ENCODE measurements around the gene SH3TC1.

SH3TC1 gene

DNA sequence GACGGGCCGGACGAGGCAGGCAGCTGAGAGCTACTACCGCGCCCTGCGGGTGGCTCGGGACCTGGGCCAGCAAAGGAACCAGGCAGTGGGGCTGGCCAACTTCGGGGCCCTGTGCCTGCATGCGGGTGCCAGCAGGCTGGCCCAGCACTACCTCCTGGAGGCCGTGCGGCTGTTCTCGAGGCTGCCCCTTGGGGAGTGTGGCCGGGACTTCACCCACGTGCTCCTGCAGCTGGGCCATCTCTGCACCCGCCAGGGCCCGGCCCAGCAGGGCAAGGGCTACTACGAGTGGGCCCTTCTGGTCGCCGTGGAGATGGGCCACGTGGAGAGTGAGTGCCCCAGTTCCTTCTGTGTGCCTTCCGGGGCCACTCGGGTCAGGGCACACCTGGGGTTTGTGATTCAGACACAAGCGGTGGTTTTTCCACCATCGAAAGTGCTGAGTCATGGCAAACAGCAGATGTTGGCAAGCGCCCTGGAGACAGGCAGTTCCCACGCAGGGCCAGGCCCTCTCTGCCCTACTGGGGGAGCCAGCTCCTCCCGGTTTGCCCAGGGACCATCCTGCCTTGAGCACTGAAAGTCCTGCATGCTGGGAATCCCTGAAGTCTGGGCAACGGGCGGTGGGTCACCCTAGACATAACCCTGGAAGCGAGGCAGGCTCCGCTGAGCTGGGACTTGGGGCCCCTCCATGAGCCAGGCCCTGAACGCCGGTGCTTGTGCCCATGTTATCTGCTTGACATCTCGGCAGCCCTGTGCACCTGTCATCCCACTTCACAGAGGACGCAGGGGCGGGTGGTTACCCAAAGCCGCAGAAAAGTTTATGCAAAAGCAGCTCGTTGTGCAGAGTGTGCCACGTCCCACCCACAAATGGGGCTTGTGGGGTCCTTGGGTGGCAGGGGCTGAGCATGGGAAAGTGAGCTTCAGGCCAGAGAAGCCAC, 29.5 kb downstream of the SH3TC1 start:
- DNase-seq (ENCODE audit: low read depth, low spot score), result no peak

GRCh38 chr4:8229331-8229975, 30.4 kb downstream of the SH3TC1 start:
- DNase-seq (ENCODE audit: low read depth, low spot score), result no peak

- DNase-seq (ENCODE audit: low read depth, low spot score), result no peak
Measured at GRCh38 chr4:8230033-8230432, 30.9 kb downstream of the SH3TC1 start.

DNA sequence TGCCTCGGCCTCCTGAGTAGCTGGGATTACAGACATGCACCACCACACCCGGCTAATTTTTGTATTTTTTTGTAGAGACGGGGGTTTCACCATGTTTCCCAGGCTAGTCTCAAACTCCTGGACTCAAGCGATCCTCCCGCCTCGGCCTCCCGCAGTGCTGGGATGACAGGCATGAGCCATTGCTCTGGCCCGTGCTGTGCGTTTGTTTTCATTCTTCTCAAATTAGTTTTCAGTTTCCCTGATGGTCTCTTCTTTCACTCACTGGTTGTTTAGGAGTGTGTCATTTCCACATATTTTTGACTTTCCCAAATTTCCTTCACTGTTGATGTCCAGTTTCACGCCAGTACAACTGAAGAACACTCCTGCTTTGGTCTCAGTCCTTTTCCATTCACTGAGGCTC, 31.8 kb downstream of the SH3TC1 start:
- no peak for DNase-seq (ENCODE audit: low read depth, low spot score)

- DNase-seq (ENCODE audit: low read depth, low spot score), result no peak
Measured at GRCh38 chr4:8231551-8232049, 32.5 kb downstream of the SH3TC1 start.

DNA sequence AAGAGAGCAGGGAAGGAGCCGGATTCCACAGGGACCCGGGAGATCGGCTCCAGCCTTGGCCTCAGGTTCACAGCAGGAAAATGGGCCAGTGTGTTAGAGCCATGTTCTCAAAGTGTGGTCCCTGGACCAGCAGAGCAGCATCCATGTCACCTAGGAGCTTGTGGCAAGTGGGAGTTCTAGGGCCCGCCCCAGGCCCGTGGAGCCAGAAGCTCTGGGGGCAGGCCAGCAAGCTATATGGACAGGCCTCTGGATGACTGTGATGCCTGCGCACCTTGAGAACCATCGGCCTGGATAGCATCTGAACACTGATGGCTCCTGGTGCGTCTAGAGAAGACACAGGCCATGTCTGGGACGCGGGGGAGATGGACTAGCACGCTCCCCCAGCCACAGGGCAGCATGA, 33.7 kb downstream of the SH3TC1 start:
- no peak for DNase-seq (ENCODE audit: low read depth, low spot score)

DNA sequence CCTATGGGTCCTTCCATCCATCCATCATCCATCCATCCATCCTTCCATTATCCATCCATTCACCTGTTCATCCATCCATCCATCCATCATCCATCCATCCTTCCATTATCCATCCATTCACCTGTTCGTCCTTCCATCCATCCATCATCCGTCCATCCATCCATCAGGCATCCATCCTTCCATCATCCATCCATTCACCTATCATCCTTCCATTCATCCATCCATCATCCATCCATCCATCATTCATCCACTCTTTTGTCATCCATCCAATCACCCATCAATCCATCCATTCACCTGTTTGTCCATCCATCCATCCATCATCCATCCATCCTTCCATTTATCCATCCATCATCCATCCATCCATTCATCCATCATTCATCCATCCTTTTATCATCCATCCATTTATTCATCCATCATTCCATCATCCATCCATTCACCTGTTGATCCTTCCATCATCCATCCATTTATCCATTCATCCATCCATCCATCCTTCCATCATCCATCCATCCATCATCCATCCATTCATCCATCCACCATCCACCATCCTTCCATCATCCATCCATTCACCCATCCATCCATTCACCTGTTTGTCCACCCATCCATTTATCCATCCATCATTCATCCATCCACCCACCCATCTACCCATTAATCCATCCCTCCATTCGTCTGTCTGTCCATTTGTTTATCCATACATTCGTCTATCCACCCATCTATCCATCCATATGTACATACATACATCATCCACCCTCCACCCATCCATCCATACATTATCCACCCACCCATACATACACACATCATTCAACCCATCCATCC, 34.8 kb downstream of the SH3TC1 start:
- DNase-seq (ENCODE audit: low read depth, low spot score), result no peak

DNA sequence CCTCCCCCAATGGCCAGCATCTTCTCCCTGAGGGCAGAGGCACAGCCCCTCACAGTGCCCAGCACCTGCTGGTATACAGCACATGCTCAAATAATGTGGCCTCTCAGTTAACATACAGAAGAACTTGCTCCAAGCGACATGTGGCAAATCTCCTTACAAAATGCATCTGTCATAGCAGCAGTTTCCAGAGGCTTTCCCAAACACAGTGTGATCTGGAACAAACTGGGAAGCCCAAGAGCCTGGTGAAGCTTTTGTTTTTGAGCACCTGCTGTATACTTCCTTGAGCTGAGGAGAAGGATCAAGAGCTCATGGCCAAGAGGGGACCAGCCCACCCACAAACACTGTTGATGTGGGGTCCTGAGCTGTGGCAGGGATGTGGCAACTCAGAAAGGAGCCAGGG, 35.6 kb downstream of the SH3TC1 start:
- no peak for DNase-seq (ENCODE audit: low read depth, low spot score)

GRCh38 chr4:8235224-8235623, 36.1 kb downstream of the SH3TC1 start:
- DNase-seq (ENCODE audit: low read depth, low spot score), result no peak

- DNase-seq (ENCODE audit: low read depth, low spot score), result no peak
Measured at GRCh38 chr4:8235686-8236085, 36.6 kb downstream of the SH3TC1 start.

DNA sequence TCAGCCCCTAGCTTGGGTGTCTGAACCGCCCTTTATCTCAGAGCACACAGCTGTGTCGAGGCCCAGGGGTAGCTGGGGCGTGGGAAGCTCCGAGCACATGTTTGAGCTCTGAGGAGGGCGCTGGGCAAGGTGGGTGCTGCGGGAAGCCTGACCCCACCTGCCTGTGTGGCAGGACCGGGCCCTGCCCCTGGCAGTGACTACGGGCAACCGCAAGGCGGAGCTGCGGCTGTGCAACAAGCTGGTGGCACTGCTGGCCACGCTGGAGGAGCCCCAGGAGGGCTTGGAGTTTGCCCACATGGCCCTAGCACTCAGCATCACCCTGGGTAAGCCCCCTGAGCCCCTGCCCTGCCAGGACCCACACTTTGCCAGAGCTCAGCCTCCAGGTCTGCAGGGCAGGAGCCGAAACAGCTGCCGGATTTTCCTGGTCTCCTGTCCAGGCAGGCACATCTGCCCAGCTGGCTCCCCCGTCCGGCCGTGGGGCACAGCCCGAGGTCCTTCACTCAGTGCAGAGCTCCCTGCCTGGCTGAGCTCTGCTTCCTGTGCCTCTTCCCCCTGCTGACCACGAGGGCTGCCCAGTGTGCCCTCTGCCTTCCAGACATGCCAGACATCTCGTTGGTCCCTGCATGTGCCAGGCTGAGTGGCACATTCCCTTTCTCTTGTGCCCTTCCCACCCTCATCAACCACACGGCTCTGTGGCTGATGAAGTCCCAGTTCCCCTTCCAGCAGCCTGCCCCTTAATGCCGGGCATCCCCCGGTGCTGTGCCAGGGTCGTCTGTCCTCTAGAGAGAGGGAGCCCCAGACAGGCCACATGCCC, 37.2 kb downstream of the SH3TC1 start:
- no peak for DNase-seq (ENCODE audit: low read depth, low spot score)

GRCh38 chr4:8236920-8237195, 37.8 kb downstream of the SH3TC1 start:
- no peak for DNase-seq (ENCODE audit: low read depth, low spot score)

GRCh38 chr4:8237256-8237989, 38.3 kb downstream of the SH3TC1 start:
- DNase-seq (ENCODE audit: low read depth, low spot score), result no peak

DNA sequence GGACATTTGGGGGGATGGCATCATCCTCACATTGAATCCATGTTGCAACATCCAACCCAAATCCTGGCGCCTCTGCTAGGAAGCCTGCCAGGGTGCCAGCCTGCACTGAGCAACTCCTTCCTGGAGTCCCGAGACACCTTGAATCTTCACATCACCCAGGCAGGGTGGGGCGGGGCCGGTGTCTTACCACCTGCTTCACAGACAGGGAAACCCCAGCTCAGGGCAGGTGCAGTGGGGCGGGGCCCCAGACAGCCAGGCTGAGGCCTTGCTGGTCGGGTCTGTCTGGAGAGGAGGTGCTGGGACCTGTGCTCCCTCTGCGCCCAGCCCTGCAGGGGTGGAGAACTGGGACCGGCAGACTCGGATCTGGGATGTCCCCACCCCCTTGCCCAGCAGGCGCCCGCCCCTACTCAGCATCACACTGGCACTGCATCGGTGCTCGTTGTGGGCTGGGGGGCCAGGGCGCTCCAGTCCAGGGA, 39.0 kb downstream of the SH3TC1 start:
- no peak for DNase-seq (ENCODE audit: low read depth, low spot score)

GRCh38 chr4:8238515-8239053, 39.5 kb downstream of the SH3TC1 start:
- no peak for DNase-seq (ENCODE audit: low read depth, low spot score)

- DNase-seq (ENCODE audit: low read depth, low spot score), result no peak
Measured at GRCh38 chr4:8239226-8239625, 40.1 kb downstream of the SH3TC1 start.

DNA sequence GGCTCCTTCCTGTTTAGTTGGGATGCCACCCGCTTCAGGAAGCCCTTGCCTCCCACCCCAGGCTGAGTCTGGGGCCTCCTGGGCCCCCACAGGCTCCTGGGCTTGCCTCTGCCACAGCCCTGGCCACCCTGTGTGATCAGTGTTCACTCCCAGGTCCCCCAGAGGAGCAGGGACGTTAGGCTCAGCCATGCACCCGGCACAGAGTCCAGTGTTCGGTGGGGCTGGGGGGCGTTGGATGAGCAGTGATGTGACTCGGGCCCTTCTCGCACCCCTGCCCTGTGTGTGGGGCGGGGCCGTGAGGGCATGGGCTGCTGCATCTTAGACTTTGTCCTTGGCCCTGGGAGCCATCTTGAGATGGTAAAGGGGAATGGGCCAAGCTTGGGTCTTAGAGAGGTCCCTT, 40.6 kb downstream of the SH3TC1 start:
- DNase-seq (ENCODE audit: low read depth, low spot score), result no peak

GRCh38 chr4:8240211-8241041, 41.3 kb downstream of the SH3TC1 start:
- no peak for DNase-seq (ENCODE audit: low read depth, low spot score)

DNA sequence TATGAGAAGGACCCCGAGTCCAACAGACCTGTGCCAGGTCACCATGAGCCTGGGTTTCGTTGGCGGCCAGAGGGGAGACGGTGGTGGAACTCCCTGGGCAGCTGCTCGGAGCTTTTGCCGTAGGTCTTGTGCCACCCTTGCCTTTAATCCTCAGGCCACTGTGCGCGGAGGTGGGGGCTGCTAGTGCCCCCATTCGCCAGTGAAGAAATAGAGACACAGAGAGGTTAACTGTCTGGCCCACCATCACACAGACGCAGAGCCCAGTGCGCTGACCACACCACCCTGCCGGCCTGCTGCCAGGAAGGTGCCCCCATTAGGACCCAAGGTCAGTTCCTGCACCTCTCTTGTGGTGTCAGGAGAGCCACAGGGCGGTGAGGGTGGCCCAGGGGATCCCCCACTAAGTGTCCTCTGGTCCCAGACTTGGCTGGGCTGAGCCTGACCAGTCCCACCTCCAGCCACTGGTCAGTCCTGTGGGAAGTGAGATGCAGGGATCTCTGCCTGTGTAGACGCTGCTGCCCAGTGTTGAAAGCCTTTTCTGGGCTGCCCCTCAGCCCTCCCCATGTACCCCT, 42.2 kb downstream of the SH3TC1 start:
- no peak for DNase-seq (ENCODE audit: low read depth, low spot score)
